PC-3 (cell line): Measurements from ENCODE around the gene MASTL.

Experiments used
- CTCF ChIP-seq: fragments of 300-600 bp; sonication (generic); conservative IDR thresholded peaks from 2 replicates; pipeline ENCODE4 v1.5.1; 2017; ENCODE audit warnings: antibody characterized with exemption, low read depth, mild to moderate bottlenecking, low read length
- EZH2 ChIP-seq: fragments of 300-600 bp; sonication (generic); IDR thresholded peaks from one replicate; pipeline ENCODE4 v1.6.1; 2017; ENCODE audit warnings: antibody characterized with exemption, mild to moderate bottlenecking, low read length; ENCODE audit not compliant: unreplicated experiment

- TF ChIP-seq CTCF (no peak), EZH2 (no peak)
These were observed 16.9 kb upstream of the MASTL start for GRCh38 chr10:27138277-27138676.
